A549 (cell line): ENCODE results near the gene TREH. TPM values are rescaled to one million over a fixed set of nuclear protein-coding genes. Genes with fewer than 3 reads are reported as not detected.

Source experiments
- ATAC-seq, 2 experiments: fragments of 200-7000 bp in 1 of 2; fragments of >200 bp in 1 of 2; cut with Nextera tagmentation in 1 of 2; cut with Tn5 transposase in 1 of 2; 3 replicates each; pipeline versions ENCODE4 v1.8.0 to v1.9.1; 2018 to 2020; ENCODE audit warnings: mild to moderate bottlenecking in 1 of 2, moderate library complexity in 1 of 2
- CTCF ChIA-PET: fragments of 300-600 bp; sonication (Branson Sonifier 250); formaldehyde crosslinking; extraction: SDS; loops from one replicate; lab custom pipeline; 2021; ENCODE audit warnings: antibody characterized with exemption, inconsistent platforms; lab: Yijun Ruan, JAX
- POLR2A ChIA-PET: fragments of 350-600 bp; formaldehyde crosslinking; extraction: SDS; loops from one replicate; lab custom pipeline; 2021; ENCODE audit warnings: antibody characterized with exemption, inconsistent platforms; lab: Yijun Ruan, JAX
- DNase-seq, 2 experiments: peaks; one replicate each; pipeline versions ENCODE4 v3.0.0 to v3.0.0-alpha.2; 2011 to 2016; ENCODE audit warnings: low read depth in 1 of 2, low spot score in 1 of 2
- FAIRE-seq: peaks from 2 replicates; lab custom pipeline; 2011; peaks lifted over from hg19 to GRCh38; lab: Jason Lieb, UNC
- H3K27ac ChIP-seq, 2 experiments: fragments of >200 bp; sonication (Bioruptor Twin); formaldehyde crosslinking; 3 replicates each; pipeline ENCODE4 v1.5.1; 2016 to 2017
- H3K4me1 ChIP-seq: fragments of >200 bp; sonication (Bioruptor Twin); formaldehyde crosslinking; 3 replicates; pipeline ENCODE4 v1.6.1; 2016
- H3K4me2 ChIP-seq: fragments of >200 bp; sonication (Bioruptor Twin); formaldehyde crosslinking; 3 replicates; pipeline ENCODE4 v1.6.1; 2016
- H3K4me3 ChIP-seq: fragments of >200 bp; sonication (Bioruptor Twin); formaldehyde crosslinking; 3 replicates; pipeline ENCODE4 v1.5.1; 2016
- H3K9me3 ChIP-seq: fragments of >200 bp; sonication (Bioruptor Twin); formaldehyde crosslinking; 3 replicates; pipeline ENCODE4 v1.6.1; 2016
- BCL3 ChIP-seq: fragments of >200 bp; sonication (Bioruptor Twin); formaldehyde crosslinking; IDR thresholded peaks from 3 replicates; pipeline ENCODE4 v1.6.1; 2016
- CBX8 ChIP-seq: fragments of 200-600 bp; sonication (generic); IDR thresholded peaks from 2 replicates; pipeline ENCODE4 v1.6.1; 2016
- EHF ChIP-seq: fragments of 250-450 bp; sonication (Bioruptor Pico); IDR thresholded peaks from 2 replicates; pipeline ENCODE4 v1.5.0; 2020; ENCODE audit warnings: mild to moderate bottlenecking
- EHMT2 ChIP-seq: fragments of 200-600 bp; sonication (generic); IDR thresholded peaks from 2 replicates; pipeline ENCODE4 v1.6.1; 2016; ENCODE audit warnings: antibody characterized with exemption, low read depth, mild to moderate bottlenecking, moderate library complexity
- FOSL2 ChIP-seq, 2 experiments: fragments of 450-650 bp in 1 of 2; fragments of >200 bp in 1 of 2; sonication (Bioruptor Twin) in 1 of 2; formaldehyde crosslinking; IDR thresholded peaks; 2 replicates each; pipeline versions ENCODE4 v1.5.0 to v1.6.1; 2016 to 2020; ENCODE audit warnings: mild to moderate bottlenecking in 1 of 2, moderate library complexity in 1 of 2
- HOXA7 ChIP-seq: fragments of 250-450 bp; sonication (Bioruptor Pico); IDR thresholded peaks from 2 replicates; pipeline ENCODE4 v1.5.0; 2020; ENCODE audit warnings: mild to moderate bottlenecking, moderate library complexity
- JUN ChIP-seq, 2 experiments: fragments of >200 bp; sonication (Bioruptor Twin); formaldehyde crosslinking; IDR thresholded peaks; 2 replicates in 1 of 2; 3 replicates in 1 of 2; pipeline ENCODE4 v1.6.1; 2016 to 2017
- KDM5A ChIP-seq: fragments of 200-600 bp; sonication (generic); IDR thresholded peaks from 2 replicates; pipeline ENCODE4 v1.6.1; 2016; ENCODE audit warnings: antibody characterized with exemption, mild to moderate bottlenecking
- NFE2L2 ChIP-seq: fragments of 150-350 bp; conservative IDR thresholded peaks from 2 replicates; pipeline ENCODE4 v1.6.1; 2014; ENCODE audit warnings: low read length
- NPAS2 ChIP-seq: fragments of 250-450 bp; sonication (Bioruptor Pico); IDR thresholded peaks from 2 replicates; pipeline ENCODE4 v1.8.0; 2022; ENCODE audit warnings: mild to moderate bottlenecking, moderate library complexity, borderline replicate concordance
- POLR2AphosphoS2 ChIP-seq: conservative IDR thresholded peaks from 2 replicates; pipeline ENCODE4 v1.6.1; 2012; ENCODE audit warnings: low read length, improper control_type of control experiment, inconsistent platforms
- RFX5 ChIP-seq: fragments of 450-650 bp; IDR thresholded peaks from 2 replicates; pipeline ENCODE4 v1.7.1; 2014; ENCODE audit warnings: antibody characterized with exemption, mild to moderate bottlenecking, moderate library complexity
- TFCP2L1 ChIP-seq: fragments of 250-450 bp; sonication (Bioruptor Pico); IDR thresholded peaks from 2 replicates; pipeline ENCODE4 v1.5.0; 2021; ENCODE audit warnings: mild to moderate bottlenecking
- TP53 ChIP-seq: fragments of 250-450 bp; sonication (Bioruptor Pico); IDR thresholded peaks from 2 replicates; pipeline ENCODE4 v1.5.0; 2021; ENCODE audit warnings: mild to moderate bottlenecking, moderate library complexity
- USF2 ChIP-seq: fragments of 450-650 bp; IDR thresholded peaks from 2 replicates; pipeline ENCODE4 v1.6.1; 2014; ENCODE audit warnings: antibody characterized with exemption
- ZC3H11A ChIP-seq: fragments of 450-650 bp; IDR thresholded peaks from 2 replicates; pipeline ENCODE4 v1.6.1; 2014; ENCODE audit warnings: antibody characterized with exemption, mild to moderate bottlenecking
- ZFP36 ChIP-seq: fragments of 450-650 bp; IDR thresholded peaks from 2 replicates; pipeline ENCODE4 v1.6.1; 2014; ENCODE audit warnings: borderline replicate concordance; ENCODE audit not compliant: partially characterized antibody
- ZSCAN20 ChIP-seq: fragments of 250-450 bp; sonication (Bioruptor Pico); IDR thresholded peaks from 2 replicates; pipeline ENCODE4 v1.8.0; 2022; ENCODE audit warnings: mild to moderate bottlenecking, moderate library complexity
- WGBS: methylation state at CpG from one replicate; pipeline ENCODE4 v1.1.6; 2017; ENCODE audit errors: missing lambda C conversion rate; 5-methylcytosine and 5-hydroxymethylcytosine counted together
- polyA plus RNA-seq, 4 experiments: library from polyadenylated mRNA; depleted of rRNA in 3 of 4; stranded (reverse); fragments of >200 nt; fragmentation: RNase III in 1 of 4; extraction: RNeasy Plus Mini Kit Qiagen cat#74134 plus additional on column Dnase treatment in 1 of 4; gene quantifications; 2 replicates in 3 of 4; 3 replicates in 1 of 4; pipeline ENCODE4 v1.2.3, GENCODE V29; 2011 to 2017
- TF ChIP-seq, protein P1 (sequence below): fragments of >200 bp; sonication (Bioruptor Twin); formaldehyde crosslinking; IDR thresholded peaks from 2 replicates; pipeline ENCODE4 v1.6.1; 2016
- TF ChIP-seq, protein P2 (sequence below): fragments of 250-450 bp; sonication (Bioruptor Pico); IDR thresholded peaks from 2 replicates; pipeline ENCODE4 v1.5.0; 2020; ENCODE audit warnings: low read depth, mild to moderate bottlenecking, moderate library complexity
- TF ChIP-seq, protein P3 (sequence below): fragments of 150-350 bp; IDR thresholded peaks from 2 replicates; pipeline ENCODE4 v1.6.1; 2014; ENCODE audit warnings: low read depth, mild to moderate bottlenecking, low read length
- TF ChIP-seq, protein P4 (sequence below): fragments of 250-450 bp; sonication (Bioruptor Pico); IDR thresholded peaks from 2 replicates; pipeline ENCODE4 v1.5.0; 2021; ENCODE audit warnings: mild to moderate bottlenecking, moderate library complexity, borderline replicate concordance

TREH gene
- polyA plus RNA-seq, 2 of the 4 experiments (the other 2 are of a cell fraction): 0.06 TPM; not detected in 1

DNA sequence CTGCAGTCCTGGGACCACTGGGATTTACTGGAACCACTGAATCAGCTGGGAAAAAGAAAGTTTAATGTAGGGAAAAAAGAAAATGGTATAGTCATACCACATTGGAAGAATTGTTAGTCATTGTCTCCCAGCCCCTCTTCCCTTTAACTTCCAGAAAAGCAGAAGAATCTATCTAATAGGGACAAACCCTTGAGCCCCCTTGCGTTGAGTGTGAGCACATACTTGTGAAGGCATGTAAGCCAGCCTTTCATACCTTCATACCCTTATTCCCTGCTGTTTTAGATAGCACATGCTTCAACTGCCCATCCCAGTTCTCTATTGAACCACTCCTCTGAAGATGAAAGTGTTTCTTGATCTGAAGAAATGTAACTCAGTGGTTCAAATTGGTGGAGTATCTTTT, 6.6 kb downstream of the TREH start:
- no peak for FAIRE-seq

DNA sequence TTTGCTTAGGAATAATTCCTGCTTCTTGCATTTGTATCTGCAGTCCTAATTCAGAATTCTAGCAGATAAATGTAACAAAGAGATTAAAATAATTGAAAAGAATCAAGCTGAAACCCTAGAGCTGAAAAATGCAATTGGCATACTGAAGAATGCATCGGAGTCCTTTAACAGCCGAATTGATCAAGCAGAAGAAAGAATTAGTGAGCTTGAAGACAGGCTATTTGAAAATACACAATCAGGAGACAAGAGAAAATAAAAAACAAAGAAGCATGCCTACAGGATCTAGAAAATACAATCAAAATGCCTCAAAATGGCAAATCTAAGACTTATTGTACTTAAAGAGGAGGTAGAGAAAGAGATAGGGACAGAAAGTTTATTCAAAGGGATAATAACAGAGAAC, 8.2 kb downstream of the TREH start:
- no peak for ATAC-seq
- no peak for DNase-seq
- no peak for FAIRE-seq
- Histone ChIP-seq H3K27ac (no peak overlapping the region), H3K4me3 (no peak overlapping the region), H3K4me1 (no peaks in the 10 kb centered on the region), H3K9me3 (no peaks in the 10 kb centered on the region), H3K4me2 (no peak overlapping the region)
- 65% methylated on average over 2 of the region's 2 CpGs for WGBS
- CTCF ChIA-PET: interaction anchor here (1.3 to 4.7 kb wide), 3 partner anchors 11 to 79 kb away, joined by 7 to 17 read pairs (median 8); no protein-coding TSS in a partner anchor
- TF ChIP-seq KDM5A: no peak
- no peak for TF ChIP-seq ZC3H11A
- TF ChIP-seq BCL3: no peak
- TF ChIP-seq CBX8: no peak
- TF ChIP-seq ZSCAN20 (CRISPR knock-in tag): no peak
- TF ChIP-seq, protein P1, sequence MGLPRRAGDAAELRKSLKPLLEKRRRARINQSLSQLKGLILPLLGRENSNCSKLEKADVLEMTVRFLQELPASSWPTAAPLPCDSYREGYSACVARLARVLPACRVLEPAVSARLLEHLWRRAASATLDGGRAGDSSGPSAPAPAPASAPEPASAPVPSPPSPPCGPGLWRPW: no peak
- no peak for TF ChIP-seq NFE2L2
- no peak for TF ChIP-seq USF2
- POLR2A ChIA-PET: no interaction called here

More for the DNA sequence above, 6.6 kb downstream of the TREH start:
- TF ChIP-seq HOXA7 (CRISPR knock-in tag) (no peak), TFCP2L1 (CRISPR knock-in tag) (no peak), EHMT2 (no peak), ZSCAN20 (CRISPR knock-in tag) (no peak)
- TF ChIP-seq, protein P2, sequence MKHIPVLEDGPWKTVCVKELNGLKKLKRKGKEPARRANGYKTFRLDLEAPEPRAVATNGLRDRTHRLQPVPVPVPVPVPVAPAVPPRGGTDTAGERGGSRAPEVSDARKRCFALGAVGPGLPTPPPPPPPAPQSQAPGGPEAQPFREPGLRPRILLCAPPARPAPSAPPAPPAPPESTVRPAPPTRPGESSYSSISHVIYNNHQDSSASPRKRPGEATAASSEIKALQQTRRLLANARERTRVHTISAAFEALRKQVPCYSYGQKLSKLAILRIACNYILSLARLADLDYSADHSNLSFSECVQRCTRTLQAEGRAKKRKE (CRISPR knock-in tag): no peak
- Histone ChIP-seq H3K4me3 (no peak overlapping the region), H3K9me3 (no peaks in the 10 kb centered on the region), H3K27ac (no peak overlapping the region), H3K4me2 (no peak overlapping the region), H3K4me1 (no peaks in the 10 kb centered on the region)
- 13% methylated on average over 1 of the region's 1 CpG for WGBS
- peak; percentile 43 to 77; a peak in 5 of 6 replicates for ATAC-seq
- DNase-seq: peak in 1 of 2 experiments; percentile 31
- ChIA-PET POLR2A (no interaction called here), CTCF (interaction anchor here (2.4 kb wide), 1 partner anchor 17 kb away, joined by 8 read pairs; no protein-coding TSS in a partner anchor)

GRCh38 chr11:118670063-118670462, 9.4 kb downstream of the TREH start:
- H3K9me3 ChIP-seq: no peaks in the 10 kb centered on the region
- FAIRE-seq (no peak), ATAC-seq (no peak), DNase-seq (no peak)
- WGBS: 29% methylated on average over 2 of the region's 2 CpGs
- ChIA-PET POLR2A (no interaction called here), CTCF (interaction anchor here (2.4 to 4.7 kb wide), 2 partner anchors 10 to 20 kb away, joined by 8 to 17 read pairs; no protein-coding TSS in a partner anchor)
- no peak overlapping the region for H3K27ac ChIP-seq
- no peak overlapping the region for H3K4me2 ChIP-seq
- TF ChIP-seq ZFP36 (no peak), POLR2AphosphoS2 (no peak), NPAS2 (no peak), FOSL2 (IDR thresholded peaks at IDR 0.05) (no peak), FOSL2 (CRISPR knock-in tag; IDR thresholded peaks at IDR 0.05) (no peak), ZSCAN20 (CRISPR knock-in tag) (no peak), JUN (IDR thresholded peaks at IDR 0.05) (no peak), TFCP2L1 (CRISPR knock-in tag) (no peak), KDM5A (no peak), RFX5 (no peak), EHF (no peak), TP53 (no peak)
- TF ChIP-seq, protein P3, sequence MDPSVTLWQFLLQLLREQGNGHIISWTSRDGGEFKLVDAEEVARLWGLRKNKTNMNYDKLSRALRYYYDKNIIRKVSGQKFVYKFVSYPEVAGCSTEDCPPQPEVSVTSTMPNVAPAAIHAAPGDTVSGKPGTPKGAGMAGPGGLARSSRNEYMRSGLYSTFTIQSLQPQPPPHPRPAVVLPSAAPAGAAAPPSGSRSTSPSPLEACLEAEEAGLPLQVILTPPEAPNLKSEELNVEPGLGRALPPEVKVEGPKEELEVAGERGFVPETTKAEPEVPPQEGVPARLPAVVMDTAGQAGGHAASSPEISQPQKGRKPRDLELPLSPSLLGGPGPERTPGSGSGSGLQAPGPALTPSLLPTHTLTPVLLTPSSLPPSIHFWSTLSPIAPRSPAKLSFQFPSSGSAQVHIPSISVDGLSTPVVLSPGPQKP: no peak
- TF ChIP-seq, protein P1: no peak
- TF ChIP-seq, protein P4, sequence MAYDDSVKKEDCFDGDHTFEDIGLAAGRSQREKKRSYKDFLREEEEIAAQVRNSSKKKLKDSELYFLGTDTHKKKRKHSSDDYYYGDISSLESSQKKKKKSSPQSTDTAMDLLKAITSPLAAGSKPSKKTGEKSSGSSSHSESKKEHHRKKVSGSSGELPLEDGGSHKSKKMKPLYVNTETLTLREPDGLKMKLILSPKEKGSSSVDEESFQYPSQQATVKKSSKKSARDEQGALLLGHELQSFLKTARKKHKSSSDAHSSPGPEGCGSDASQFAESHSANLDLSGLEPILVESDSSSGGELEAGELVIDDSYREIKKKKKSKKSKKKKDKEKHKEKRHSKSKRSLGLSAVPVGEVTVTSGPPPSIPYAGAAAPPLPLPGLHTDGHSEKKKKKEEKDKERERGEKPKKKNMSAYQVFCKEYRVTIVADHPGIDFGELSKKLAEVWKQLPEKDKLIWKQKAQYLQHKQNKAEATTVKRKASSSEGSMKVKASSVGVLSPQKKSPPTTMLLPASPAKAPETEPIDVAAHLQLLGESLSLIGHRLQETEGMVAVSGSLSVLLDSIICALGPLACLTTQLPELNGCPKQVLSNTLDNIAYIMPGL (CRISPR knock-in tag): no peak
- H3K4me3 ChIP-seq: no peak overlapping the region
- no peaks in the 10 kb centered on the region for H3K4me1 ChIP-seq
